GM18499 (cell line): Measurements from ENCODE around the gene INHBB.

Source experiments
- ATAC-seq: cut with Tn5 transposase; IDR thresholded peaks from one replicate; pipeline ENCODE4 v1.9.1; 2021; ENCODE audit warnings: moderate number of reproducible peaks; ENCODE audit not compliant: insufficient read depth, unreplicated experiment

The INHBB gene

DNA sequence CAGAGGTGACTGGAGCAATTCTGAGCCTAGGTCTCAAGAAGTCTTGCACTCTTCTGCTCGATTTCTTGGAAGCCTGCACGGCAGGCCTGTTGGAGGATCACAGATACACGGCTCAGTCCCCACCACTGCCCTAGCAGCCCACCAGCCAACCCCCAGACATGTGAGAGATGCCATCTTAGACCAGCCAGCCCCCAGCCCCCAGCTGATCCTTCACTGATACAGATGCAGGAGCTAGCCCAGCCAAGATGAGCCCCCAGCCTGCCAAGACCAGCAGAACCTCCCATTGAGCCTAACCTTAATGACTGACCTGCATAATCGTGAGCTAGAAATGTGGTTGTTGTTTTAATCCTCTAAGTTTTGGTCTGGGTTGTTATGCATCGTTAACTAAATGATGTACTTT, 47.5 kb downstream of the INHBB start:
- ATAC-seq, result no peak

DNA sequence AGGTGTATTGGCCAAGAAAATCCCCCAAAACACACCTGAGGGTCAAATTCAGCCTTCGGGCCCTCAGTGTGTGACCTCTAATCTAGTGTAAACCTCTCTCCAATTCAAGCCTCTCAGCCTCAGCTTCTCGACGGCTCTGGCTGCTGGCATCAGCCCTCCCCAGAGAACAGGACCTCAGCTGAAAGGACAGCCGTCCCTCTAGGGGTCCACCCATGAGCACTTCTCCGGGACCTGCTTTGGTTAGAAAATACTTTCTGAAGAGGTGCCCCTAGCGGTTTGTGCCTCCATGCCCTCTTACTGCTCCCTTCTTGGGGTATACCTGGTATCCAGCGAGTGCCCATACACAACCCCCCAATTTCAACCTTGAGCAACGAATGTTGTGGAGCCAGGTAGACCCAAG, 48.8 kb downstream of the INHBB start:
- no peak for ATAC-seq

DNA sequence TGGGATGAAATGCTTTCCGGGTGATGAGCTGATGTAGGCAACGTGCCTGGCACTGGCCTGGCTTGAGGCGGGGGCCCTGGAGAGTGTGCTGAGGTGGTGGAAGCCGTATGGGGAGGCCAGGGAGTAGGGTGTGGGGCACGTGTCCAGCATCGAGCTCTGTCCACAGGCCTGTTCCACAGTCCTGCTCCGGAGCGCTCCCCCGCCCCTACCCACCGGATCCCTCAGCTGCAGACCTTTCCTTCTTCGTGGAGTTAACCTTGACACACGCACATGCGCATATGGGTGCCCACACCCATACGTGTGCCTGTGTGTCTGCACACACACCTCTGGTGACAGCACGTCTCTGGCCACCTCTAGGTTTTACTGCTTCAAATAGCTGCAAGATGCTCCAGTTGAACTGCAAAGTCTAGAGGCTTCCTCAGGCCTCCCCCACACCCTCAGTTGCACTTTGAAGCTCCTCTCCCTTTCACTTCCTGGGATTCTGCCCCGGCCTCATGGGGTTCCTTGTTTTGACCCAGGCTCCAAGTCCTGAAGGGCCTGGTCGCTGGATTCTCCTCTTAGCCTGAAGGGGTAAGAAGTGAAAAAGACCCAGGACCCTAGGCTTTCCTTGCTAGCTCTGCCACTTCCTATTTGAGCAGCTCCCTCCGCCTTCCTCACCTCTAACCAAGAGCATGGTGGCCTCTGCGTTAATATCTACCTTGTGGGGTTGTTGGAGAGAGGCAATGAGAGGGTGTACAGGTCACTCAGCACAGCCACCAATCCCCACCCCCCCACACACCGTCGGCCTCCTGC, 49.5 kb downstream of the INHBB start:
- no peak for ATAC-seq

DNA sequence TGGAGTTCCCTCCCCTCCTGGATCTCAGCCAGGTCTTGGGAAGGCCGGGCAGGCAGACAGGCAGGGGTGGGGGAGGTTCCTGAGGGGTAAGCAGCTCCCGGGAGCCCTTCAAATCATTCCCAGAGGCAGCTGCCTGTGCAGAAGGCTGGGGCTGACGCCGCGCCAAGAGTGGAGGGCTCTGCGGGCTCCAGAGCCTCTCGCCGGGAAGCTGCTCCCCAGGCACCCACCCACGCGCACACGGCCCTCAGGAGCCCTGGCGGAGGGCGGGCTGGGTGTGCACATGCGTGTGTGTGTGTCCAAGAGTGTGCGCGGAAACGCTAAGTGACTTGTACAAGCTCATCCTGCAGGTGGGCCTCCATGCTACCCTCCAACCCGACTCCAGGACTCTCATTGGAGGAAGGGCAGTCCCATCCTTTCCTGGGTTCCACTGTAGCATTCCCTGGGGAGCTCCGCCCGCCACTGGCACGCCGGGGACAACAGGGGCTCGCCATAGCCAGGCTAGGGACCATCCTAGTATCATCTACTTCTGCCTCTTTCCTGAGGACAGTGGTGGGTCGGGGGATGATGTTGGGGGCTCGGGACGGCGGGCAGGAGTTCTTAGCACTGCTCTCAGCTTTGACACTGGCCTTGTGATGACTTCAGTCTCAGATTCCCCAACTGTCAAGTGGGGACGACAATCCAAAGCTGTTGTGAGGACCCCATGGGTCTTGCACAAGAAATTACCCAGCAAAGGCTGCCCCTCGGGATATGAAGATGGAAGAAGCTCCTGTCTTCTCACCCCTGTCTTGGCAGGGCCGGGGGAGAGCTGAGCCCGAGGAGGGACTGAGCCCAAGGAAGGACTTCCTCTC, 50.3 kb downstream of the INHBB start:
- ATAC-seq, result no peak

DNA sequence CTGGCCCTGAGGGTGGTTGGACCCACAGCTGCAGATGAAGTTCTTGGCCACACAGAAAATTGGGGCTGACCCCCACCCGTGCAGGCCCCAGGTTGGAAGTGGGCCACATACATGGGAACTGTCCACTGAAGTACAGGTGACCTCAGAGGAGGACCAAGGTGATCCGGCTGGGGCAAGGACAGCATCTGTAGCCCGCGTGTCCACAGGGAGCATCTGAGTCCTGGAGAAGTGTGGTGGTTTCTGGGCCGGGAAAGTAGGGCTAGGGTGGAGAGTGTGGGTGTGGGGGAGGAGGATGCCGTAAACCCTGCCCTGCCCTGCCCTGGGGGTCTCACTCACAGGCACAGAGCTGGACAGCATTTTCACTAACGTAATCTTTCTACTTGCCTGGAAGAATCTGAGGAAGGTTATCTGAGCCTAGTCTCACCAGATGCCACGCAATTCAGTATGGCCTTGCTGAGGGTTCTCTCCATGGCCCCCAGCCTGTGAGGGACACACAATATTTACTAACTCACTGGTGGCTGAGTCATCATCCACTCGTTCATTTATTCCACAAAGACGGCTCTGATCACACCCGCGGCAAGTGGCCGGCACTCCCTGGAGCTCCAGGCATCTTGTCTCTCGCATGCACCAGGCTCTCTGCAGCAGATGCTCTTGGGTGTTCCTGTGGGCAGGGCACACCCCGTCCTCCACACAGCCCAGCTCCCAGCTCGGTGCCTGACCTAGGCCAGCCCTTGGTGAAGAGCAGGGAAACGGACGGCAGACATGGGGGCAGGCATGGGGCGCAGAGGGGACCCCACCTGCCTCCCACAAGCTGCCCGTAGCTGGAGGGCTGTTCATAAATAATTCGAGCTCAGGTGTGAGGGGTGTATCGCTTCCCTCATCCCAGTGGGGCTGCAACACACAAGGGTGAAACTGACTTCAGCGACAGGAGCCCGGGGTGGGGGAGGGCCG, 51.2 kb downstream of the INHBB start:
- no peak for ATAC-seq

DNA sequence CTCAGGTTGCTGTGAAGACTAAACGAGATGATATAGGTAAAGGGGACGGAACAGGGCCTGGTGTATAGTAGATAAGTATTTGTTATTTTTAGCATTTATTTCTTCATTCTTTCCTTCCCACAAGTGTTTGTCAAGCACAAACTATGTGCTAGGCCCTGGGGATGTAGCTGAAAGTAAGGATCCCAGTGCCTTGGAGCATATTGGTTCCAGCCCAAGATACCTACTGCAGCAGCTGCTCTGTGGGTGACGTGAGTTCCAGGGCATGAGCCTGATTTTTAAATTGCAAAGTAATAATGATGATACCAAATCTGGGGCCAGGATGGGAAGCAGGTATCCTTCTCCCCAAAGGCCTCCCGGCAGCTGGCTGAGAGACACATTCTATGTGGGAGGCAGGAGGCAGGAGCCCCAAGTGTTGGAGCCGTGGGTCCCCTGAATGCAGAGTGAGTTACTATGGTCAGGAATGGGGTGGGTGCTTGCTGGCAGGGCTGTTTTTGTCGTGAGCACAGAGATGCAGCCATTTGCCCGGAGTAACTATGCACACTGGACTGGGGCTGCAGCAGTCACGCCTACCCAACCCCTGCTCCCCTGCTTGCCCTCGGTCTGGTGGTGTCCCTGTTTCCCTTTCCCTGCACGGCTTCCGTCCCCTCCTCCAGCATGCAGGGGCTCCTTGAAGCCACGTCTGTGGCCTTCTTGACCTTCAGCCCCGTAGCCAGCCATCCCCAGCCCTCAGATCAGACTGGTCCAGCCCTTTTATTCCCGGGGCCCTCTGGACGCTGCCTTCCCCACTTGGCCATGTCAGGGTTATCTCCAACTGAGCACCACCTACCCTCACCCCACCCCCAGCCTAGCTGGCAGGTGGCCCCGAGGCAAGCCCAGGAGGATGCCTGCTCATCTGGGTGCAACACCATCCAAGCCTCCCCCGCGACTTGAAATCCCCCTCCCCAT, 52.4 kb downstream of the INHBB start:
- no peak for ATAC-seq

DNA sequence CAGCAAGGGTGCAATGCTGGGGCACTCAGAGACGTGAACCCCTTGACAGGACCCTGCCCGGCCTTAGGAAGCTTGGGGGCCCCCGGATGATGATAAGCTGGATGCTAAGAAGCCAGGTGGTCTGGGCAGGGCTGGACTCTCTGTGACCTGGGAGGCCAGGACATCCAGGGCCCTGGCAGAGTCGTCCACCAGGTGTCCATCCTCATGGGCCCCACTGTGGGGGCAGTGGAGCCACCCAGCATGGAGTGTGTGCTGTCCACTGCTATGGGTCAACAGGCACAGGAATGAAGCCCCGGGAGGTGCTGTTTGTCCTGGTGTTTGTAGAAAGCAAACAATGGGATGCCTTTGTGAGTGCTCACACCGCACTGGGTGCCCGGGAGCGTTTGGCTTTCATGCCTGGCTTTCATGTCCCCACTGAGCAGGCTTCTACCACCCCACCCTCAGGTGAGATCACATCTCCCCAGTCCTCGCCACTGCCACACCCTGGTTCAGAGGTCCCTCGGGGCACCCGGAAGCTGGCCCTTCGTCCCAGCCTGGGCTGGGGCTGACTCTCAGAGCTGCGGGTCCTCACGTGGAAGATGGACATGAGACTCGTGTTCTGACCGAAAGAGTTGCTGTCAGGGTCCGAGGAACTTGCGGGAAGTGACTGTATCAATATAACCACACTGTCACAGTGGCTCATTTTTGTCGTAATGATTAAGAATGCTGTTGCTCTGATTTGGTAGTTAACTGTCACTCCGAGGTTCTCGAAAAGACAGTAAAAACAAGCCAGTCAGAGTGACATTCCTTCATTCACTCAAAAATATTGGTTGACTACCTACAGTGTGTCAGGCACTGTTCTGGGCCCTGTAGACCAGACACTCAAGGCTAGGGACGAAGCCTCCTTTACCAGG, 53.3 kb downstream of the INHBB start:
- ATAC-seq, result no peak

DNA sequence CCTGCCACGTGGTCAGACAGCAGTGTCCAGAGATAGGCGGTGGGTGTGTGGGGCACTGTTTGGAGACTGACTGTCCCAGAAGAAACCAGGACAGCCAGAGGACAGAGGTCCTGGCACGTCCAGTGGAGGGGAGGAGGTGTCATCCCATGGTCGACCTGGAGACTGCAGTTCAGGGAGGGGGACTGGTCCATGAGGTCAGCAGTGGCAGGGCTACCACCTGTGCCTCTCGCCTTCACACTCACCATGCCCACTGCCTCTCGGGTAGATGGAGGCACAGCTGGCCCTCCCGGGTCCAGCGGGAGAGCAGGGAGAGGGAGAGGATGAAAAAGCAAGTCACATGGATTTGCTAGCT, 53.9 kb downstream of the INHBB start:
- ATAC-seq, result no peak

DNA sequence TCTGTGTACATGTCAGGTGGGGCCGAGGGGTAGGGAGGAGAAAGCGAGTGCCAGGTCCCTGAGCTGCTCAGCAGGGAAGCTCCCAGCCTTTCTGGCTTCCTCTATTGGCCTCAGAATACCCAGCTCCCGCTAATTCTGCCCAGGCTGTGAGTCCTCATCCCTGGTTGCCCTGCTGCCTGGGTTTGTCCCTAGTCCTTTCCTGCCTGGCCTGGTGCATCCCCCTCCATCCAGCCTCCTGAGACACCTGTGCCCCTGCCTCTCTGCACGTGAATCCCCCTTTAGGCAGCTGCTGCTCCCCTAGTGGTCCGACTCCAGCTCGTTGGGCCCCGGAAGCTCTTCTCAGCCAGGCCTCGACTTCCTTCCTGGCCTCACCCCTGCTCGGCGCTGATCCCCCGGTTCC, 54.6 kb downstream of the INHBB start:
- ATAC-seq, result no peak
